K562 (cell line): ENCODE results near the gene TMEM117.

Experiments
- KDM5B ChIP-seq: fragments of 200-600 bp; sonication (generic); IDR thresholded peaks from 2 replicates; pipeline ENCODE4 v1.6.1; 2012; ENCODE audit warnings: low read depth, mild to moderate bottlenecking, moderate library complexity, low read length, control low read depth, inconsistent platforms; ENCODE audit not compliant: insufficient replicate concordance
- LEF1 ChIP-seq: fragments of 450-650 bp; IDR thresholded peaks from 2 replicates; pipeline ENCODE4 v1.6.1; 2016; ENCODE audit warnings: mild to moderate bottlenecking
- MAX ChIP-seq: sonication (generic); formaldehyde crosslinking; IDR thresholded peaks from 2 replicates; pipeline ENCODE4 v1.9.0; 2022; ENCODE audit warnings: mild to moderate bottlenecking, missing genetic modification reagents
- POLR2A ChIP-seq: fragments of 450-650 bp; conservative IDR thresholded peaks from 2 replicates; pipeline ENCODE4 v1.6.1; 2016
- SOX6 ChIP-seq: fragments of 450-650 bp; IDR thresholded peaks from 2 replicates; pipeline ENCODE4 v1.6.1; 2014; ENCODE audit warnings: mild to moderate bottlenecking
- ZBTB43 ChIP-seq: sonication (generic); formaldehyde crosslinking; IDR thresholded peaks from 2 replicates; pipeline ENCODE4 v1.8.0; 2023; ENCODE audit warnings: mild to moderate bottlenecking, missing genetic modification reagents
- ZNF274 ChIP-seq: IDR thresholded peaks from 2 replicates; pipeline ENCODE4 v1.6.1; 2011; ENCODE audit warnings: low read depth, mild to moderate bottlenecking, low read length, moderate library complexity, borderline replicate concordance

- TF ChIP-seq ZNF274 (no peak), ZBTB43 (CRISPR knock-in tag) (no peak), POLR2A (no peak), MAX (CRISPR knock-in tag) (no peak), KDM5B (no peak), LEF1 (no peak), SOX6 (no peak)
Measured at GRCh38 chr12:44372259-44372658, 536.4 kb downstream of the TMEM117 start.
